Vagina (tissue), 2 donors: ENCODE measurements around the gene ESPN.

Experiments
- POLR2A ChIP-seq, 2 donors: fragments of 450-650 bp; IDR thresholded peaks; one replicate each; pipeline ENCODE4 v1.6.1; 2017; ENCODE audit warnings: antibody characterized with exemption in 2 of 2, mild to moderate bottlenecking in 2 of 2, moderate library complexity in 2 of 2
- POLR2AphosphoS5 ChIP-seq, 2 donors: sonication (generic); formaldehyde crosslinking; IDR thresholded peaks; one replicate each; pipeline ENCODE4 v1.9.0; 2017; ENCODE audit warnings: antibody characterized with exemption in 2 of 2, mild to moderate bottlenecking in 2 of 2, low read depth in 1 of 2; ENCODE audit not compliant: insufficient read depth in 1 of 2
- TF ChIP-seq, protein P1 (sequence below), 3 experiments: fragments of 450-650 bp in 2 of 3; fragments of 200-600 bp in 1 of 3; sonication (generic) in 1 of 3; IDR thresholded peaks; one replicate each; pipeline ENCODE4 v1.5.1; 2017 to 2019; ENCODE audit warnings: antibody characterized with exemption in 3 of 3, mild to moderate bottlenecking in 2 of 3, moderate library complexity in 2 of 3

DNA sequence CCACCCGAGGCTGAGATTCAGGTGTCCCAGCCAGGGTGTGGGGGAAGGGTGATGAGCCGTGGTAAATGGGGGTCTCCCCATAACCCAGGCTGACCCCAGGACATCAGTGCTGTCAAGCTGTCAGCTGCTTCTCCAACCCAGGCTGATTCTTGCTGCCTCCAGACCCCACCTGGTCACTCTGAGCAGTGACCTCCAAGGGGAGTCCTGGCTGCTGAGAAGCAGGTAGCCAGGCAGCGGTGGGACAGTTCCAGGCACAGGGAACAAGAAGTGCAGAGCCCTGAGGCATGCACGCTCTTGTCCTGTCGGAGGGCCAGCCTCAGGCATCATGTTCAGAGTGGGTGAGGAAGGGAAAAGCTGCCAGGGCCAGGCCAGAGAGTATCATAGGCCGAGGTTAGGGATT is 1.1 kb downstream of the ESPN start:
- TF ChIP-seq, protein P1, sequence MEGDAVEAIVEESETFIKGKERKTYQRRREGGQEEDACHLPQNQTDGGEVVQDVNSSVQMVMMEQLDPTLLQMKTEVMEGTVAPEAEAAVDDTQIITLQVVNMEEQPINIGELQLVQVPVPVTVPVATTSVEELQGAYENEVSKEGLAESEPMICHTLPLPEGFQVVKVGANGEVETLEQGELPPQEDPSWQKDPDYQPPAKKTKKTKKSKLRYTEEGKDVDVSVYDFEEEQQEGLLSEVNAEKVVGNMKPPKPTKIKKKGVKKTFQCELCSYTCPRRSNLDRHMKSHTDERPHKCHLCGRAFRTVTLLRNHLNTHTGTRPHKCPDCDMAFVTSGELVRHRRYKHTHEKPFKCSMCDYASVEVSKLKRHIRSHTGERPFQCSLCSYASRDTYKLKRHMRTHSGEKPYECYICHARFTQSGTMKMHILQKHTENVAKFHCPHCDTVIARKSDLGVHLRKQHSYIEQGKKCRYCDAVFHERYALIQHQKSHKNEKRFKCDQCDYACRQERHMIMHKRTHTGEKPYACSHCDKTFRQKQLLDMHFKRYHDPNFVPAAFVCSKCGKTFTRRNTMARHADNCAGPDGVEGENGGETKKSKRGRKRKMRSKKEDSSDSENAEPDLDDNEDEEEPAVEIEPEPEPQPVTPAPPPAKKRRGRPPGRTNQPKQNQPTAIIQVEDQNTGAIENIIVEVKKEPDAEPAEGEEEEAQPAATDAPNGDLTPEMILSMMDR (IDR thresholded peaks at IDR 0.05): no peak
- TF ChIP-seq POLR2A (IDR thresholded peaks at IDR 0.05) (no peak), POLR2AphosphoS5 (IDR thresholded peaks at IDR 0.05; ENCODE audit: insufficient read depth in 1 of 2, low read depth in 1 of 2) (no peak)
